Liver (tissue), 9 donors: ENCODE results near the gene ULK3. TPM values are rescaled to one million over a fixed set of nuclear protein-coding genes. Genes with fewer than 3 reads are reported as not detected.

ENCODE experiments used
- DNase-seq: peaks from one replicate; pipeline ENCODE4 v3.0.0-alpha.2; 2017; ENCODE audit warnings: low spot score
- H3K27ac ChIP-seq, 2 donors: one replicate each; pipeline ENCODE4 v1.7.0; 2013; ENCODE audit warnings: inconsistent platforms in 2 of 2, low read length in 2 of 2, control low read depth in 1 of 2, low read depth in 1 of 2, mild to moderate bottlenecking in 1 of 2
- H3K27me3 ChIP-seq, 4 donors: one replicate each; pipeline versions ENCODE4 v1.6.1 to v1.7.0; 2013; ENCODE audit warnings: low read length in 3 of 4, inconsistent platforms in 1 of 4, mild to moderate bottlenecking in 1 of 4, moderate library complexity in 1 of 4; ENCODE audit not compliant: control insufficient read depth in 4 of 4, insufficient read depth in 4 of 4
- H3K36me3 ChIP-seq, 4 donors: one replicate each; pipeline versions ENCODE4 v1.6.1 to v1.7.0; 2013; ENCODE audit warnings: low read length in 3 of 4, mild to moderate bottlenecking in 3 of 4, low read depth in 1 of 4, moderate library complexity in 1 of 4; ENCODE audit not compliant: control insufficient read depth in 4 of 4, insufficient read depth in 3 of 4
- H3K4me1 ChIP-seq, 4 donors: one replicate each; pipeline versions ENCODE4 v1.6.1 to v1.7.0; 2013; ENCODE audit warnings: low read length in 3 of 4, mild to moderate bottlenecking in 3 of 4, moderate library complexity in 1 of 4; ENCODE audit not compliant: control insufficient read depth in 4 of 4, insufficient read depth in 4 of 4
- H3K4me3 ChIP-seq, 3 donors: one replicate each; pipeline versions ENCODE4 v1.6.1 to v1.7.0; 2013; ENCODE audit warnings: low read length in 3 of 3, control low read depth in 1 of 3, low read depth in 1 of 3, mild to moderate bottlenecking in 1 of 3
- H3K9ac ChIP-seq, 2 donors: one replicate each; pipeline ENCODE4 v1.7.0; 2013; ENCODE audit warnings: low read length in 2 of 2, mild to moderate bottlenecking in 2 of 2, moderate library complexity in 2 of 2, control low read depth in 1 of 2, low read depth in 1 of 2
- H3K9me3 ChIP-seq, 4 donors: one replicate each; pipeline versions ENCODE4 v1.6.1 to v1.7.0; 2013; ENCODE audit warnings: low read length in 3 of 4; ENCODE audit not compliant: control insufficient read depth in 4 of 4
- ATF3 ChIP-seq: IDR thresholded peaks from 2 replicates; pipeline ENCODE4 v1.6.1; 2016; ENCODE audit warnings: antibody characterized with exemption
- HNF4A ChIP-seq, 2 donors: conservative IDR thresholded peaks; 2 replicates each; pipeline ENCODE4 v1.6.1; 2016; ENCODE audit warnings: antibody characterized with exemption in 2 of 2, mild to moderate bottlenecking in 2 of 2
- HNF4G ChIP-seq: IDR thresholded peaks from 2 replicates; pipeline ENCODE4 v1.6.1; 2016; ENCODE audit warnings: antibody characterized with exemption
- NR2F2 ChIP-seq: IDR thresholded peaks from 2 replicates; pipeline ENCODE4 v1.6.1; 2016; ENCODE audit warnings: antibody characterized with exemption
- REST ChIP-seq: IDR thresholded peaks from 2 replicates; pipeline ENCODE4 v1.6.1; 2016; ENCODE audit warnings: antibody characterized with exemption, mild to moderate bottlenecking
- RXRA ChIP-seq, 2 donors: IDR thresholded peaks; 2 replicates each; pipeline ENCODE4 v1.6.1; 2017 to 2018; ENCODE audit warnings: antibody characterized with exemption in 2 of 2, mild to moderate bottlenecking in 1 of 2
- SP1 ChIP-seq: IDR thresholded peaks from 2 replicates; pipeline ENCODE4 v1.6.1; 2018; ENCODE audit warnings: antibody characterized with exemption, mild to moderate bottlenecking
- TAF1 ChIP-seq: conservative IDR thresholded peaks from 2 replicates; pipeline ENCODE4 v1.6.1; 2016; ENCODE audit warnings: antibody characterized with exemption, mild to moderate bottlenecking
- ZBTB33 ChIP-seq: IDR thresholded peaks from 2 replicates; pipeline ENCODE4 v1.6.1; 2016; ENCODE audit warnings: antibody characterized with exemption
- WGBS: extraction: QIAGEN DNeasy Blood & Tissue Kit; methylation state at CpG from one replicate; pipeline ENCODE4 v1.1.7; 2013; 5-methylcytosine and 5-hydroxymethylcytosine counted together
- polyA plus RNA-seq, 2 donors: library from polyadenylated mRNA; stranded (reverse) in 1 of 2; unstranded in 1 of 2; fragments of 200-250 nt in 1 of 2; fragments of >200 nt in 1 of 2; fragmentation: Nextera tagmentation in 1 of 2; extraction: Ambion mirVana in 1 of 2; gene quantifications; one replicate each; pipeline versions ENCODE4 v1.2.1 to v1.2.3, GENCODE V29; 2013 to 2015
- total RNA-seq, 2 donors: library from RNA; depleted of rRNA; stranded (reverse); fragments of >200 nt; gene quantifications; one replicate each; pipeline ENCODE4 v1.2.3, GENCODE V29; 2014
- TF ChIP-seq, protein P1 (sequence below): fragments of 150-350 bp; IDR thresholded peaks from 2 replicates; pipeline ENCODE4 v1.5.1; 2017; ENCODE audit warnings: improper control_type of control experiment, low read depth, low read length; ENCODE audit not compliant: missing input control
- donor health status: healthy.
- donor health status: healthy.
- donor health status: healthy.
- donor health status: healthy.
- donor health status: healthy.

ULK3 gene
- total and polyA plus RNA-seq, 4 donors = 13.1 to 35.5 (median 21.4) TPM

DNA sequence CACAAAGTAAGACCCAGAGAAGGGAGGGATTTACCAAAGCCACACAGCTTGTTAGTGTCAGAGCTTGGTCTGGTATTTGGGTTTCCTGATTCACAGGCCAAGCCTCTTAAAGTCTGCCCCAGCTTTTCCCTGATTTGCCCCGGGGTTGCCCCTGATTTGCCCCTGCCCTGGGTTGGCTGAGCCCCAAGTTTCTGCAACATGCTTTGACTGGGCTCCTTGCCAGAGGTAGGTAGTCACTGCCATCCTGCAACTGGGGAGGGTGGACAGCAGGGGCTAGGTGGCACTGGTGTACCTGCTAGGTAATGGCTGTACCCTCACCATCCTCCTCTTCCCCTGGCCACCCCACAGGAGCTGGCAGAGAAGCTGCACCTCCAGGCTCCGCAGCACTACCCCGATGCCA is 49.4 kb upstream of the ULK3 start (continued):
- TF ChIP-seq NR2F2 (no peak), RXRA (IDR thresholded peaks at IDR 0.05) (peak; percentile 61 to 74), ATF3 (no peak), ZBTB33 (no peak)

DNA sequence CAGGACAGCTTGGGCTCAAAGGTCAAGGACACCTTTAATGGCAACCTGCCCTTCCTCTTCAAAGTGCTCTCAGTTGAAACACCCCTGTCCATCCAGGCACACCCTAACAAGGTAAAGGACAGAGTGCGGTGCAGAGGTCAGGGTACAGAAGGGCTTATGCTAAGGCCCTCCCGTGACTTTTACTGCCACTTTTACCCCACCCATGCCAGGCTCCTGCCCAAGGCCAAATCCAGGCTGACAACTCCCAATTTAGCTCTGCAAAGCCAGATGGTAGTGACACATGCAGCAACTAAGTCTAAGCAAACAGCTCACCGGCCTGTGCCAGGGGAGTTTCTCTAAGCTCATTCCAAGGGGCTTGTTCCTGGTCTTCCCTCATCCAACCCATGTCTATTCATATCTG is 48.5 kb upstream of the ULK3 start:
- WGBS = 42% methylated on average over 3 of the region's 3 CpGs

DNA sequence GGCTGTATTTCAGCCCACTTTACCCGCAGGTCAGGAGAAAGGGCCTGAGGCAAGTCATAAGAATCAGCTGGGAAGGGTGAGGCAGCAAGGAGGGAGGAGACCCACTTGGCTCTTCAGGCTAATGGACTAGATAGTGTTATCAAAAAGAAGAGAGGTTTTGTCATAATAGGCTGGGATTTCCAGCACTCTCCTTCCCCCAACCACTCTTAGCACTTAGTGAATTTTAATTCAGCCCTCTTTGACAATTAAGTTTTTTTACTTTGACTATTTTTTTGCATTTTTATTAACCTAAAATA is 47.7 kb upstream of the ULK3 start:
- Histone ChIP-seq H3K4me1 (peaks cover 7 to 30% (median 21%) of the 10 kb centered on the region in 4 donors), H3K27me3 (no peaks in the 10 kb centered on the region), H3K9me3 (no peaks in the 10 kb centered on the region)
- no peak for TF ChIP-seq TAF1
- TF ChIP-seq HNF4A (conservative IDR thresholded peaks at IDR 0.05) = no peak
- TF ChIP-seq ZBTB33 = no peak
- no peak for TF ChIP-seq NR2F2
- TF ChIP-seq HNF4G = no peak
- no peak for TF ChIP-seq REST
- TF ChIP-seq, protein P1, sequence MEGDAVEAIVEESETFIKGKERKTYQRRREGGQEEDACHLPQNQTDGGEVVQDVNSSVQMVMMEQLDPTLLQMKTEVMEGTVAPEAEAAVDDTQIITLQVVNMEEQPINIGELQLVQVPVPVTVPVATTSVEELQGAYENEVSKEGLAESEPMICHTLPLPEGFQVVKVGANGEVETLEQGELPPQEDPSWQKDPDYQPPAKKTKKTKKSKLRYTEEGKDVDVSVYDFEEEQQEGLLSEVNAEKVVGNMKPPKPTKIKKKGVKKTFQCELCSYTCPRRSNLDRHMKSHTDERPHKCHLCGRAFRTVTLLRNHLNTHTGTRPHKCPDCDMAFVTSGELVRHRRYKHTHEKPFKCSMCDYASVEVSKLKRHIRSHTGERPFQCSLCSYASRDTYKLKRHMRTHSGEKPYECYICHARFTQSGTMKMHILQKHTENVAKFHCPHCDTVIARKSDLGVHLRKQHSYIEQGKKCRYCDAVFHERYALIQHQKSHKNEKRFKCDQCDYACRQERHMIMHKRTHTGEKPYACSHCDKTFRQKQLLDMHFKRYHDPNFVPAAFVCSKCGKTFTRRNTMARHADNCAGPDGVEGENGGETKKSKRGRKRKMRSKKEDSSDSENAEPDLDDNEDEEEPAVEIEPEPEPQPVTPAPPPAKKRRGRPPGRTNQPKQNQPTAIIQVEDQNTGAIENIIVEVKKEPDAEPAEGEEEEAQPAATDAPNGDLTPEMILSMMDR = no peak

More for the DNA sequence above, 48.5 kb upstream of the ULK3 start:
- Histone ChIP-seq H3K4me3 (no peak overlapping the region), H3K36me3 (peaks cover 2 to 11% (median 7%) of the 10 kb centered on the region in 4 donors), H3K27me3 (no peaks in the 10 kb centered on the region), H3K27ac (no peak overlapping the region), H3K4me1 (peaks cover 7 to 30% (median 21%) of the 10 kb centered on the region in 4 donors), H3K9ac (no peak overlapping the region), H3K9me3 (no peaks in the 10 kb centered on the region)
- no peak for DNase-seq
- no peak for TF ChIP-seq TAF1
- peak; percentile 46 for TF ChIP-seq NR2F2
- peak; percentile 64 for TF ChIP-seq SP1
- TF ChIP-seq RXRA (IDR thresholded peaks at IDR 0.05) = peak; percentile 82 to 86
- TF ChIP-seq HNF4G = peak; percentile 84
- TF ChIP-seq REST = no peak
- TF ChIP-seq HNF4A (conservative IDR thresholded peaks at IDR 0.05) = peak; percentile 98

More for the DNA sequence above, 47.7 kb upstream of the ULK3 start:
- H3K4me3 ChIP-seq = peak overlapping the region in 2 of 3 donors; percentile 66 to 78
- peak overlapping the region in 1 of 2 donors; percentile 5 for H3K9ac ChIP-seq
- H3K27ac ChIP-seq = peak overlapping the region; percentile 58 to 77
- 24% methylated on average over 1 of the region's 1 CpG for WGBS
- no peak for DNase-seq
- H3K36me3 ChIP-seq = peaks cover 0 to 6% (median 4%) of the 10 kb centered on the region in 4 donors
